Kidney epithelial cell (primary cell): Measurements from ENCODE around the gene COL26A1. TPM values are rescaled to one million over a fixed set of nuclear protein-coding genes. Genes with fewer than 3 reads are reported as not detected.
"Not testable (repeated sequence)": the region's sequence is repeated elsewhere in the genome, so short reads cannot be mapped to it uniquely, and the experiment has no call there.

ENCODE experiments used
- DNase-seq: peaks from one replicate; pipeline ENCODE4 v3.0.0-alpha.2; 2010; ENCODE audit warnings: low read depth
- H3K27me3 ChIP-seq: 2 replicates; pipeline ENCODE4 v1.6.0; 2011; ENCODE audit warnings: low read length; ENCODE audit not compliant: control insufficient read depth, insufficient read depth
- H3K36me3 ChIP-seq: 2 replicates; pipeline ENCODE4 v1.5.1; 2011; ENCODE audit warnings: low read length; ENCODE audit not compliant: control insufficient read depth, insufficient read depth
- H3K4me3 ChIP-seq: 2 replicates; pipeline ENCODE4 v1.5.1; 2011; ENCODE audit warnings: low read depth, mild to moderate bottlenecking, control low read depth, low read length
- total RNA-seq: library from RNA; depleted of rRNA; stranded (reverse); fragments of >200 nt; gene quantifications from 2 replicates; pipeline ENCODE4 v1.2.3, GENCODE V29; 2015
- TF ChIP-seq, protein P1 (sequence below): IDR thresholded peaks from 2 replicates; pipeline ENCODE4 v1.5.1; 2011; ENCODE audit warnings: mild to moderate bottlenecking, moderate library complexity, low read length, control low read depth, inconsistent platforms; ENCODE audit not compliant: insufficient read depth, poor library complexity, severe bottlenecking

Gene COL26A1
- total RNA-seq, 1 donor from 2014 or later: 0.42 TPM

DNA sequence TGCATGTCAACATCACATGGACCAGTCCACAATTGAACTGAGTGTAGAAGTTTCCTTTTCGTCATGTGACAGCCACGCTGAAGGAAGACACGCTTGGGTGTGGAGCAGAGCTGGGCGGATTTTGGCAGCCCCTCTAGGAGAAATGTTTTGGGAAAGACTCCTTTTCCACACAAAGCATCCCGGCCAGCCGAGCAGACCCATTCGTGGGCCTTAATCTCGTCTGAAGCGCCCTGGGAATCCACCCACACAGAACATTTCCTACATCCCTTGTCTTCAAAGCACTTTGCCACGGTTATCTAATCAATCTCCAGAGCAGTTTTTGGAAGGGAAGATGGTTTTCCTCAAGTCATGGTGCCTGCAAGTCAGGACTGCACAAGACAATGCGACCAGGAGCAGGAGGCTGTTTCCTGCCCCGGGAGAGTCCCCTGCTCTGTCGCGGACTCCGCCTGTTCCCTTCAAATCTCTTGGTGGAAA lies 32.6 kb upstream of the COL26A1 start:
- TF ChIP-seq, protein P1, sequence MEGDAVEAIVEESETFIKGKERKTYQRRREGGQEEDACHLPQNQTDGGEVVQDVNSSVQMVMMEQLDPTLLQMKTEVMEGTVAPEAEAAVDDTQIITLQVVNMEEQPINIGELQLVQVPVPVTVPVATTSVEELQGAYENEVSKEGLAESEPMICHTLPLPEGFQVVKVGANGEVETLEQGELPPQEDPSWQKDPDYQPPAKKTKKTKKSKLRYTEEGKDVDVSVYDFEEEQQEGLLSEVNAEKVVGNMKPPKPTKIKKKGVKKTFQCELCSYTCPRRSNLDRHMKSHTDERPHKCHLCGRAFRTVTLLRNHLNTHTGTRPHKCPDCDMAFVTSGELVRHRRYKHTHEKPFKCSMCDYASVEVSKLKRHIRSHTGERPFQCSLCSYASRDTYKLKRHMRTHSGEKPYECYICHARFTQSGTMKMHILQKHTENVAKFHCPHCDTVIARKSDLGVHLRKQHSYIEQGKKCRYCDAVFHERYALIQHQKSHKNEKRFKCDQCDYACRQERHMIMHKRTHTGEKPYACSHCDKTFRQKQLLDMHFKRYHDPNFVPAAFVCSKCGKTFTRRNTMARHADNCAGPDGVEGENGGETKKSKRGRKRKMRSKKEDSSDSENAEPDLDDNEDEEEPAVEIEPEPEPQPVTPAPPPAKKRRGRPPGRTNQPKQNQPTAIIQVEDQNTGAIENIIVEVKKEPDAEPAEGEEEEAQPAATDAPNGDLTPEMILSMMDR: no peak
- DNase-seq: no peak
- no peaks in the 10 kb centered on the region for H3K27me3 ChIP-seq
- no peaks in the 10 kb centered on the region for H3K36me3 ChIP-seq
- no peak overlapping the region for H3K4me3 ChIP-seq

DNA sequence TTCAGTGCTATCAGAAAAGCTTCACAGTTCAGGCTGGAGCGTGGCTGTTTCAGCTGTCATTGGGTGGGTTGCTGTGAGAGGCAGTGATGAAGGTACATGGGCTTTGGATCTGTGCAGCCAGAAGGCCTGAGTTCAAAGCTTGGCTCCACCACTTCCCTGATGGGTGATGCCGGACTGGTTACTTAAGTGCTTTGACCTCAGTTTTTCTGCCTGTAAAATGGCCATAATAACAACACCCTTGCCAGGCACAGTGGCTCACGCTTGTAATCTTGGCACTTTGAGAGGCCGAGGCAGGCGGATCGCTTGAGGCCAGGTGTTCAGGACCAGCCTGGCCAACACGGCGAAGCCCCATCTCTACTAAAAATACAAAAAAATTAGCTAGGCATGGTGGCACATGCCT lies 30.6 kb upstream of the COL26A1 start:
- DNase-seq: no peak
- Histone ChIP-seq H3K36me3 (no peaks in the 10 kb centered on the region), H3K4me3 (no peak overlapping the region), H3K27me3 (no peaks in the 10 kb centered on the region)
- TF ChIP-seq, protein P1: no peak

DNA sequence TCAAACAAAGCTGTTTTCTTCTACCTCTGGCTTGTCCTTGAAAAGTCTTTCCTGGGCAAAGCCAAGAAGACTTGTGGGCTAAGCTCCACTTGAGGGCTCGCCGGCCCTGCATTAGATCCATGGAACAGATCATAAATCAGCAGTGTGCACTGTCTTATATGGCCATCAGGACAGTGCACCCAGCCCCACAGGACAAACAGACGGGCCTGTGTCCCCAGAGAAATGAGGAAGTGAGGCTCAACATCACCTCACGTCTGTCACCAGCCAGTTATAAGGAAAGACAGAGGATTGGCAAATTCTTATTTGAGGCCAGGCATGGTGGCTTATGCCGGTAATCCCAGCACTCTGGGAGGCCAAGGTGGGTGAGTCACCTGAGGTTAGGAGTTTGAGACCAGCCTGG lies 28.8 kb upstream of the COL26A1 start:
- Histone ChIP-seq H3K27me3 (no peaks in the 10 kb centered on the region), H3K36me3 (no peaks in the 10 kb centered on the region), H3K4me3 (no peak overlapping the region)
- no peak for DNase-seq
- TF ChIP-seq, protein P1: no peak

DNA sequence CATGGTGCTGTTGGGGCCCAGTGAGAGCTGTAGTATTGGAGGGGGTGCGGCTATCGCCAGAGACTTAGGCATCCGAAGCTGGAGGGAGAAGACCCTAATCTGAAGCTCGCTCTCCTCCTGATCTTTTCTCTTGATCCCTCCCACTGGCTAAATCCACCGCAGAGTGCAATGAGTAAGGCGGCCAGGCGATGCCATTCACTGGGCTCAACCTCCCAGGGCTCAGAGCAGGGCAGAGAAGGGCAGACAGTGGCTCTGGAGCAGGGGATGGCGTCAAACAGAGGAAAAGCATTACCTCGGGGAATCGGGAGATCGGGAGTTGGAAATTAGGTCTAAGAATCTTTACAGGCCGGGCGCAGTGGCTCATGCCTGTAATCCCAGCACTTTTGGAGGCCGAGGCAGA lies 22.3 kb upstream of the COL26A1 start:
- no peak for DNase-seq
- H3K4me3 ChIP-seq: no peak overlapping the region
- no peaks in the 10 kb centered on the region for H3K36me3 ChIP-seq
- TF ChIP-seq, protein P1: no peak
- peaks cover 2% of the 10 kb centered on the region for H3K27me3 ChIP-seq

DNA sequence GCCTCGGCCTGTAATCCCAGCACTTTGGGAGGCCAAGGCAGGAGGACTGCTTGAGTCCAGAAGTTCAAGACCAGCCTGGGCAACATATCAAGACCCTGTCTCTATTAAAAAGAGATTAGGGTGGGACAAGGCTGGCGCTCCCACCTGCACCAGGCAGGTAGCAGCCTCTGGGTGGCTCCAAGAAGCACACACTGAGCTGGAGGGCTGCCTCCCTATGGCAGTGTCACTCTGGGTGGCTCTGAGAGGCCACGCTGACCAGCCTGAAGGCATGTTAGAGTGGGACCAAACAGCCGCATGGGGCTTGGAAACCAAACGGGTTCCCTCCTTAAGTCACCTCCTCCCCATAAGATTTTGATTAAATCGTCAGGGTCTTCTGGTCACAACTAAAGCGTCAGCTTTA lies 19.8 kb upstream of the COL26A1 start:
- Histone ChIP-seq H3K27me3 (peaks cover 2% of the 10 kb centered on the region), H3K36me3 (no peaks in the 10 kb centered on the region), H3K4me3 (no peak overlapping the region)
- TF ChIP-seq, protein P1: no peak
- no peak for DNase-seq

DNA sequence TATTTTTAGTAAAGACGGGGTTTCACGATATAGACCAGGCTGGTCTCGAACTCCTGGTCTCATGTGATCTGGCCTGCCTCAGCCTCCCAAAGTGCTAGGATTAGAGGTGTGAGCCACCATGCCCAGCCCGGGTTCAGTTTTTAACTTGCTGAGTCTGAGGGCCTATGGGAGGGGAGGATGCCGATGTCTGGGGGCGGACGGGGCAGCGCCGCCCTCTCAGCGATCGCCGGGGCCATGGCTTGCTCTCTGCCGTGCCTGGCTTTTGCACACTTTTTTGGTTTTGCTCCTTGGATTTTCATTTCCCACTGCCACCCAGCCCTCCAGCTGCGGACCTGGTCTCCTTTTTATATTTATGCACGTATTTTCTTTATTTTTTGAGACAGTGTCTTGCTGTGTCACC lies 15.2 kb upstream of the COL26A1 start:
- no peak overlapping the region for H3K4me3 ChIP-seq
- no peaks in the 10 kb centered on the region for H3K36me3 ChIP-seq
- peaks cover 2% of the 10 kb centered on the region for H3K27me3 ChIP-seq
- TF ChIP-seq, protein P1: no peak
- no peak for DNase-seq

DNA sequence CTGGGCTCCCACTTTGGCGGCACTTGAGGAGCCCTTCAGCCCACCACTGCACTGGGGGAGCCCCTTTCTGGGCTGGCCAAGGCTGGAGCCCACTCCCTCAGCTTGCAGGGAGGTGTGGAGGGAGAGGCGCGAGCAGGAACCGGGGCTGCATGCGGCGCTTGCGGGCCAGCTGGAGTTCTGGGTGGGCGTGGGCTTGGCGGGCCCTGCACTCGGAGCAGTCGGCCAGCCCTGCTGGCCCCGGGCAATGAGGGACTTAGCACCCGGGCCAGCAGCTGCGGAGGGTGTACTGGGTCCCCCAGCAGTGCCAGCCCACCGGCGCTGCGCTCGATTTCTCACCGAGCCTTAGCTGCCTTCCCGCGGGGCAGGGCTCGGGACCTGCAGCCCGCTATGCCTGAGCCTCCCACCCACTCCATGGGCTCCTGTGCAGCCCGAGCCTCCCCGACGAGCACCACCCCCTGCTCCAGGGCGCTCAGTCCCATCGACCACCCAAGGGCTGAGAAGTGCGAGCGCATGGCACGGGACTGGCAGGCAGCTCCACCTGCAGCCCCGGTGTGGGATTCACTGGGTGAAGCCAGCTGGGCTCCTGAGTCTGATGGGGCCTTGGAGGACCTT lies 14.1 kb upstream of the COL26A1 start:
- H3K36me3 ChIP-seq, H3K27me3 ChIP-seq, H3K4me3 ChIP-seq, DNase-seq: not testable (repeated sequence)

DNA sequence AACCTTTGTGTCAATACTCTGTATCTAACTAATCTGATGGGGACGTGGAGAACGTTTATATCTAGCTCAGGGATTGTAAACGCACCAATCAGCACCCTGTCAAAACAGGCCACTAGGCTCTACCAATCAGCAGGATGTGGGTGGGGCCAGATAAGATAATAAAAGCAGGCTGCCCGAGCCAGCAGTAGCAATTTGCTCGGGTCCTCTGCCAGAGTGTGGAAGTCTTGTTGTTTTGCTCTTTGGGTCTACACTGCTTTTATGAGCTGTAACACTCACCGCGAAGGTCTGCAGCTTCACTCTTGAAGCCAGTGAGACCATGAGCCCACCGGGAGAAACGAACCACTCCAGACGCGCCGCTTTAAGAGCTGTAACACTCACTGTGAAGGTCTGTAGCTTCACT lies 13.4 kb upstream of the COL26A1 start:
- H3K4me3 ChIP-seq, H3K36me3 ChIP-seq, H3K27me3 ChIP-seq, DNase-seq: not testable (repeated sequence)
